Measurements from ENCODE around the gene SAV1. TPM values are rescaled to one million over a fixed set of nuclear protein-coding genes. Genes with fewer than 3 reads are reported as not detected.
"Not testable (repeated sequence)": the region's sequence is repeated elsewhere in the genome, so short reads cannot be mapped to it uniquely, and the experiment has no call there.

The SAV1 gene
- total RNA-seq, 1 experiment from 2014 or later: 34.7 TPM

DNA sequence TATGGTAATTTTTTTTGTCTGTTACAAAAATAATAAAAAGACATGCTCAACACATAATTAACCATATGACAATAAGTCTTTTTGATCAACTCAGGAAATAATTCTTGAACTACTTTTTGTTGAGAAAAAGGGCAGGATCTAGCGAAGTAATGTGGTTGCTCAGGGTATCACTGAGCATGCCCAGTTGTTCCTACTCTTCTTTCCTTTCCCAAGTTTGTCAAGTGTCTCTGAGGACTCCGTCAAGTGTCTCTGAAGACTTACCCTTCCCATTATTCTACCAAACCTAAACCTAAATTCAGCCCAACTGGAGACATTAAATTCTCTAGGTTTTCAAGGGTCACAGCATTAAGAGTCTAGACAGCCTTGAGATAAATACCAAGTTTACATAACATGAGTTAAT is 3.5 kb downstream of the SAV1 start:
- intact Hi-C loops (cut with micrococcal nuclease); H3K9me3 Mint-ChIP-seq (ENCODE audit: unreplicated experiment); H3K27me3 Mint-ChIP-seq (ENCODE audit: insufficient read depth, unreplicated experiment); DNase-seq (ENCODE audit: unreplicated experiment); POLR2A ChIA-PET; CTCF ChIA-PET; H3K4me3 Mint-ChIP-seq (ENCODE audit: unreplicated experiment); H3K27ac Mint-ChIP-seq (ENCODE audit: low read depth, unreplicated experiment); BruUV-seq (replicated peaks): not testable (repeated sequence)
- Mint-ChIP-seq H3K4me1 (ENCODE audit: insufficient read depth, unreplicated experiment) (peaks cover 32% of the 10 kb centered on the region), H3K36me3 (ENCODE audit: insufficient read depth, unreplicated experiment) (peaks cover 38% of the 10 kb centered on the region)

DNA sequence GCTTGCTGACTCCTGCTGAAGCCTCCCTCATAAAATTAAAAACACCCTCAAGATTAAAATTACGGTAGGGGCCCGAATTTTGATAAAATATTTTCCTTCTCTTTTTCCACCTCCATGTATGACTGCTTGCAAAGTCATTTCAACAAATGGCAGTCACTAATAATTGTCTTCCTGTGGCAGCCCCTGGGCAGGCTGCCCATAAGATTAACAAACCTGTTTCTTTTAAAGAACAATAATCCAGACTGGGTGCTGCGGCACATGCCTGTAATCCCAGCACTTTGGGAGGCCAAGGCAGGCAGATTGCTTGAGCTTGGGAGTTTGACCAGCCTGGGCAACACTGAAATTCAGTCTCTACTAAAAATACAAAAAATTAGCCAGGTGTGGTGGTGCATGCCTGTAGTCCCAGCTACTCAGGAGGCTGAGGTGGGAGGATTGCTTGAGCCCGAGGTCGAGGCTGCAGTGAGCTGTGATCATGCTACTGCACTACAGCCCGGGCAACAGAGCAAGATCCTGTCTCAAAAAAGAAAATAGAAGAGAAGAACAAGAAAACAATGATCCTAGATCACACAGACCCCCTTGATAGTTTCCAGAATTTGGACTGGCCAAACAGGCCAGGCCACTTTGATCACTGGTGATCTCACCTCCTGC is 8.7 kb downstream of the SAV1 start:
- ChIA-PET POLR2A (interaction anchor here (0.9 to 3.1 kb wide), 8 partner anchors 7 to 339 kb away, joined by 3 to 38 read pairs (median 6); partner anchors contain the start of gene SAV1), CTCF (interaction anchor here (0.8 to 0.9 kb wide), 3 partner anchors 15 to 99 kb away, joined by 3 read pairs; partner anchors contain the start of gene ATL1)
- H3K36me3 Mint-ChIP-seq (ENCODE audit: insufficient read depth, unreplicated experiment): peaks cover 29% of the 10 kb centered on the region
- no peak for DNase-seq (ENCODE audit: unreplicated experiment)
- no peak overlapping the region for H3K27ac Mint-ChIP-seq (ENCODE audit: low read depth, unreplicated experiment)
- BruUV-seq (replicated peaks): no TSS peak
- intact Hi-C loops (cut with micrococcal nuclease): no loop called here
- peaks cover 39% of the 10 kb centered on the region for H3K4me1 Mint-ChIP-seq (ENCODE audit: insufficient read depth, unreplicated experiment)
- no peak overlapping the region for H3K4me3 Mint-ChIP-seq (ENCODE audit: unreplicated experiment)
- no peaks in the 10 kb centered on the region for H3K9me3 Mint-ChIP-seq (ENCODE audit: unreplicated experiment)
- TF ChIP-seq, protein P1, sequence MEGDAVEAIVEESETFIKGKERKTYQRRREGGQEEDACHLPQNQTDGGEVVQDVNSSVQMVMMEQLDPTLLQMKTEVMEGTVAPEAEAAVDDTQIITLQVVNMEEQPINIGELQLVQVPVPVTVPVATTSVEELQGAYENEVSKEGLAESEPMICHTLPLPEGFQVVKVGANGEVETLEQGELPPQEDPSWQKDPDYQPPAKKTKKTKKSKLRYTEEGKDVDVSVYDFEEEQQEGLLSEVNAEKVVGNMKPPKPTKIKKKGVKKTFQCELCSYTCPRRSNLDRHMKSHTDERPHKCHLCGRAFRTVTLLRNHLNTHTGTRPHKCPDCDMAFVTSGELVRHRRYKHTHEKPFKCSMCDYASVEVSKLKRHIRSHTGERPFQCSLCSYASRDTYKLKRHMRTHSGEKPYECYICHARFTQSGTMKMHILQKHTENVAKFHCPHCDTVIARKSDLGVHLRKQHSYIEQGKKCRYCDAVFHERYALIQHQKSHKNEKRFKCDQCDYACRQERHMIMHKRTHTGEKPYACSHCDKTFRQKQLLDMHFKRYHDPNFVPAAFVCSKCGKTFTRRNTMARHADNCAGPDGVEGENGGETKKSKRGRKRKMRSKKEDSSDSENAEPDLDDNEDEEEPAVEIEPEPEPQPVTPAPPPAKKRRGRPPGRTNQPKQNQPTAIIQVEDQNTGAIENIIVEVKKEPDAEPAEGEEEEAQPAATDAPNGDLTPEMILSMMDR (IDR thresholded peaks at IDR 0.05; ENCODE audit: unreplicated experiment): no peak
- H3K27me3 Mint-ChIP-seq (ENCODE audit: insufficient read depth, unreplicated experiment): no peaks in the 10 kb centered on the region

- peak overlapping the region; percentile 51 for H3K27ac Mint-ChIP-seq (ENCODE audit: low read depth, unreplicated experiment)
- no peaks in the 10 kb centered on the region for H3K27me3 Mint-ChIP-seq (ENCODE audit: insufficient read depth, unreplicated experiment)
- no TSS peak for BruUV-seq (replicated peaks)
- no peaks in the 10 kb centered on the region for H3K9me3 Mint-ChIP-seq (ENCODE audit: unreplicated experiment)
- H3K36me3 Mint-ChIP-seq (ENCODE audit: insufficient read depth, unreplicated experiment): peaks cover 28% of the 10 kb centered on the region
- no peak overlapping the region for H3K4me3 Mint-ChIP-seq (ENCODE audit: unreplicated experiment)
- TF ChIP-seq, protein P1 (IDR thresholded peaks at IDR 0.05; ENCODE audit: unreplicated experiment): no peak
- ChIA-PET CTCF (interaction anchor here (0.6 to 1.0 kb wide), 4 partner anchors 58 to 432 kb away, joined by 3 to 4 read pairs (median 4); no protein-coding TSS in a partner anchor), POLR2A (interaction anchor here (0.9 to 3.1 kb wide), 7 partner anchors 8 to 98 kb away, joined by 3 to 38 read pairs (median 6); partner anchors contain the start of gene SAV1)
- intact Hi-C loops (cut with micrococcal nuclease): no loop called here
- H3K4me1 Mint-ChIP-seq (ENCODE audit: insufficient read depth, unreplicated experiment): peaks cover 35% of the 10 kb centered on the region
- DNase-seq (ENCODE audit: unreplicated experiment): peak; percentile 41
Measured at GRCh38 chr14:50658203-50658602, 9.9 kb downstream of the SAV1 start.

DNA sequence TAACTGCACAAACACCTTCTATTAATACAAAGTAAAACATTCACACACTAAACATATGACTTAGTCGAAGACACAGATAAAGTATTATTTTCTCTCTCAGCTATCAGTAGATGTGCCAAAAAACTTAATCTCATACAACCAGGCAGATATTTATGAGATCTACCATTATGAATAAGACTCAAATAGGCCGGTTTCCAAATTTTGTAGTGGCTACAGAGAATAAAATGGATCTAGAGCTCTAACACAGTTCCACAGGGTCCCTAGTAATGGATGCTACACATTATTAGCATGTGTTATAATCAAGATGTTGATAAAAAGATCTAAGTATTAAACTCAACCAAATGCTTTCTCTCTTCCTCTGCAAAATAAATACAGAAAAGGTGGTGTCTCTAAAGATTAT is 10.4 kb downstream of the SAV1 start:
- no peak for DNase-seq (ENCODE audit: unreplicated experiment)
- TF ChIP-seq, protein P1 (IDR thresholded peaks at IDR 0.05; ENCODE audit: unreplicated experiment): no peak
- H3K4me1 Mint-ChIP-seq (ENCODE audit: insufficient read depth, unreplicated experiment): peaks cover 35% of the 10 kb centered on the region
- H3K27ac Mint-ChIP-seq (ENCODE audit: low read depth, unreplicated experiment): peak overlapping the region; percentile 51
- ChIA-PET CTCF (interaction anchor here (0.6 to 1.0 kb wide), 3 partner anchors 57 to 121 kb away, joined by 3 to 4 read pairs (median 4); no protein-coding TSS in a partner anchor), POLR2A (interaction anchor here (0.8 to 3.1 kb wide), 9 partner anchors 8 to 97 kb away, joined by 3 to 38 read pairs (median 5); partner anchors contain the start of gene SAV1)
- no peak overlapping the region for H3K4me3 Mint-ChIP-seq (ENCODE audit: unreplicated experiment)
- peaks cover 30% of the 10 kb centered on the region for H3K36me3 Mint-ChIP-seq (ENCODE audit: insufficient read depth, unreplicated experiment)
- H3K9me3 Mint-ChIP-seq (ENCODE audit: unreplicated experiment): no peaks in the 10 kb centered on the region
- intact Hi-C loops (cut with micrococcal nuclease): no loop called here
- H3K27me3 Mint-ChIP-seq (ENCODE audit: insufficient read depth, unreplicated experiment): no peaks in the 10 kb centered on the region
- no TSS peak for BruUV-seq (replicated peaks)
